ENCODE results near the gene ZBTB11. TPM values are rescaled to one million over a fixed set of nuclear protein-coding genes. Genes with fewer than 3 reads are reported as not detected.

ZBTB11 gene
- total RNA-seq, 1 experiment from 2014 or later: 14.8 TPM

DNA sequence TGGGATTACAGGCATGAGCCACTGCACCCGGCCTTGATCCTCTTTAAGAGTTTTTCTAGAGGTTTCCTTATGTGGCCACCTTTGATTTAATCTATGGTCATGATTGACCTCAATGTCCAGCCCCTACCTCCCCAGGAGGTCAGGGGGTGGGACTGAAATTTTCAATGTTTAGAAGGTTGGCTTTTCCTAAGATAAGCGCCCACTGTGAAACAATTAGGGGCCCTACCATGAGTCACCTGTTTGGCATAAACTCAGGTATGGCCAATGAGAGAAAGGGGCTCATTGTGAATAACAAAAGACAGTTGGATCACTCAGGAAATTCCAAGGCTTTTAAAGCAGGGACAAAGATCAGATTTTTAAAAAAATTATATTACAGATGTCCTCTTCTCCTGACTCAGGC is 51.1 kb downstream of the ZBTB11 start:
- Mint-ChIP-seq H3K9me3 (peaks cover 9 to 16% of the 10 kb centered on the region in 2 experiments), H3K27me3 (ENCODE audit: low read depth) (no peaks in the 10 kb centered on the region; the same call in none of the 2 replicates), H3K36me3 (ENCODE audit: insufficient read depth in 1 of 3, low read depth in 3 of 3) (peaks cover 0 to 16% (median 15%) of the 10 kb centered on the region in 3 experiments; a peak in 4 of 7 replicates), H3K4me3 (no peak overlapping the region), H3K4me1 (peaks cover 0 to 5% of the 10 kb centered on the region in 2 experiments; a peak in 1 of 4 replicates), H3K27ac (no peak overlapping the region)
- H2BK12ac ChIP-seq (ENCODE audit: insufficient read length, low read depth, low read length): no peak overlapping the region
- peaks cover 10% of the 10 kb centered on the region for H3K9me3 ChIP-seq (ENCODE audit: control insufficient read depth, low read depth, low read length)
- no peak overlapping the region for H3K14ac ChIP-seq (ENCODE audit: insufficient read depth, low read length)
- no peak overlapping the region for H2BK120ac ChIP-seq (ENCODE audit: low read depth, low read length, poor library complexity, severe bottlenecking)
- no peaks in the 10 kb centered on the region for H3K27me3 ChIP-seq (ENCODE audit: insufficient read depth, low read length)
- no peaks in the 10 kb centered on the region for H3K79me2 ChIP-seq (ENCODE audit: insufficient read depth, low read length)
- DNase-seq: peak; percentile 41
- H3K4me1 ChIP-seq (ENCODE audit: insufficient read depth, low read length): no peaks in the 10 kb centered on the region; the same call in 1 of the 2 replicates
- H4K91ac ChIP-seq (ENCODE audit: insufficient read length, low read depth, low read length): no peak overlapping the region
- no peaks in the 10 kb centered on the region for H3K79me1 ChIP-seq (ENCODE audit: insufficient read depth, low read depth, low read length, poor library complexity, severe bottlenecking)
- no peak overlapping the region for H2BK20ac ChIP-seq (ENCODE audit: low read depth, low read length, poor library complexity, severe bottlenecking)
- no peak overlapping the region for H2BK15ac ChIP-seq (ENCODE audit: low read depth, low read length)
- H4K5ac ChIP-seq (ENCODE audit: insufficient read length, low read depth, low read length): no peak overlapping the region
- H2AK5ac ChIP-seq (ENCODE audit: insufficient read length, low read length): no peak overlapping the region
- H3T11ph ChIP-seq (ENCODE audit: low read length): no peak overlapping the region
- no peak overlapping the region for H3K18ac ChIP-seq (ENCODE audit: insufficient read length, low read depth, low read length)
- H4K8ac ChIP-seq (replicated peaks; ENCODE audit: insufficient read length, low read depth, low read length): no peak overlapping the region
- no peaks in the 10 kb centered on the region for H4K20me1 ChIP-seq (ENCODE audit: control insufficient read depth, insufficient read depth, insufficient read length)
- no peak overlapping the region for H3K4me2 ChIP-seq (ENCODE audit: insufficient read depth, insufficient read length, low read length)
- no peak overlapping the region for H3K4ac ChIP-seq (ENCODE audit: low read depth, low read length)
- H3K23ac ChIP-seq (ENCODE audit: insufficient read length, low read depth, low read length): no peak overlapping the region
- no peak overlapping the region for H3K9ac ChIP-seq (ENCODE audit: extremely low read depth, insufficient read length, low read length)
- H2AFZ ChIP-seq (ENCODE audit: low read length): no peak overlapping the region
- no peak overlapping the region for H3K56ac ChIP-seq (ENCODE audit: insufficient read length, low read depth, low read length)
- H2BK5ac ChIP-seq (ENCODE audit: insufficient read length, low read length): no peak overlapping the region
- TF ChIP-seq CTCF (conservative IDR thresholded peaks at IDR 0.05): no peak
- H3K27ac ChIP-seq (ENCODE audit: insufficient read length, low read depth, low read length): no peak overlapping the region
- WGBS (ENCODE audit: extremely low coverage, insufficient read length, low lambda C conversion rate): no CpG with 5 or more reads among the region's 2 CpGs
- no peaks in the 10 kb centered on the region for H3K23me2 ChIP-seq (ENCODE audit: insufficient read length, low read depth, low read length, poor library complexity, severe bottlenecking)

Data from H9 (cell line).